Aorta (tissue), 5 donors: Measurements from ENCODE around the gene CDH11. TPM values are rescaled to one million over a fixed set of nuclear protein-coding genes. Genes with fewer than 3 reads are reported as not detected.

Source experiments
- ATAC-seq: fragments of 200-7000 bp; cut with Tn5 transposase; one replicate; pipeline ENCODE4 v1.9.1; 2022; ENCODE audit warnings: moderate library complexity; ENCODE audit not compliant: low FRiP score
- DNase-seq, 2 donors: peaks; one replicate each; pipeline ENCODE4 v3.0.0-alpha.2; 2020
- H3K27ac ChIP-seq, 2 donors: one replicate each; pipeline ENCODE4 v1.5.1; 2013; ENCODE audit warnings: low read length in 2 of 2, mild to moderate bottlenecking in 2 of 2, moderate library complexity in 2 of 2, control low read depth in 1 of 2, inconsistent platforms in 1 of 2, low read depth in 1 of 2
- H3K27me3 ChIP-seq, 2 donors: one replicate each; pipeline ENCODE4 v1.6.1; 2013; ENCODE audit warnings: control low read depth in 1 of 2, low read length in 1 of 2, mild to moderate bottlenecking in 1 of 2, moderate library complexity in 1 of 2; ENCODE audit not compliant: insufficient read depth in 2 of 2, control insufficient read depth in 1 of 2
- H3K36me3 ChIP-seq, 2 donors: one replicate each; pipeline ENCODE4 v1.6.1; 2013; ENCODE audit warnings: control low read depth in 1 of 2, low read length in 1 of 2, mild to moderate bottlenecking in 1 of 2; ENCODE audit not compliant: insufficient read depth in 2 of 2, control insufficient read depth in 1 of 2
- H3K4me1 ChIP-seq, 2 donors: one replicate each; pipeline ENCODE4 v1.6.1; 2013; ENCODE audit warnings: low read length in 2 of 2, control low read depth in 1 of 2, mild to moderate bottlenecking in 1 of 2, moderate library complexity in 1 of 2; ENCODE audit not compliant: insufficient read depth in 2 of 2, control insufficient read depth in 1 of 2
- H3K4me3 ChIP-seq, 2 donors: one replicate each; pipeline ENCODE4 v1.5.1; 2013; ENCODE audit warnings: low read length in 2 of 2, control low read depth in 1 of 2, mild to moderate bottlenecking in 1 of 2
- H3K9me3 ChIP-seq: one replicate; pipeline ENCODE4 v1.6.1; 2013; ENCODE audit warnings: mild to moderate bottlenecking, low read length; ENCODE audit not compliant: control insufficient read depth
- WGBS, 2 donors: extraction: QIAGEN DNeasy Blood & Tissue Kit; methylation state at CpG; one replicate each; pipeline ENCODE4 v1.1.7; 2013; 5-methylcytosine and 5-hydroxymethylcytosine counted together
- intact Hi-C, 2 donors: fragments of 100-400 bp; cut with DNase I; formaldehyde crosslinking; loops; one replicate each; pipeline versions ENCODE4 v1.14.2 to v1.15.0; 2022
- polyA plus RNA-seq, 2 donors: library from polyadenylated mRNA; stranded (reverse); fragments of 200-250 nt; gene quantifications; one replicate each; pipeline ENCODE4 v1.2.3, GENCODE V29; 2013
- total RNA-seq, 2 donors: library from RNA; stranded (reverse); fragmentation: NEBNext Ultra II Directional; extraction: Animal tissue kit (Norgen Biotek cat#: 25700); gene quantifications; one replicate each; pipeline ENCODE4 v1.2.1, GENCODE V29; 2021
- donor health status: healthy with polysubstance abuse.
- donor health status: Bipolar disorder and iron deficiency.
- donor health status: DM: no; HTN: no; CAD: no.
- donor health status: DM: no; HTN: no; CAD: no.
- donor health status: DM: yes; HTN: yes; CAD: no.

CDH11 gene
- total and polyA plus RNA-seq, 4 donors: 11.9 to 182 (median 51.9) TPM

GRCh38 chr16:65021852-65022595, 99.8 kb downstream of the CDH11 start:
- Histone ChIP-seq H3K4me1 (peaks cover 0 to 2% of the 10 kb centered on the region in 2 donors), H3K27ac (no peak overlapping the region), H3K36me3 (no peaks in the 10 kb centered on the region), H3K9me3 (no peaks in the 10 kb centered on the region), H3K27me3 (no peaks in the 10 kb centered on the region), H3K4me3 (no peak overlapping the region)
- DNase-seq: no peak
- intact Hi-C loops: no loop called here
- 62% methylated on average over 2 of the region's 2 CpGs for whole genome bisulfite sequencing, 2 donors
- ATAC-seq: no peak

- H3K27ac ChIP-seq: no peak overlapping the region
- intact Hi-C loops: no loop called here
- no peak for DNase-seq
These were observed 105.1 kb downstream of the CDH11 start for GRCh38 chr16:65016754-65017153.

GRCh38 chr16:65015599-65015998, 106.3 kb downstream of the CDH11 start:
- Histone ChIP-seq H3K9me3 (no peaks in the 10 kb centered on the region), H3K4me3 (no peak overlapping the region), H3K27ac (no peak overlapping the region), H3K4me1 (peaks cover 0 to 5% of the 10 kb centered on the region in 2 donors), H3K27me3 (no peaks in the 10 kb centered on the region), H3K36me3 (no peaks in the 10 kb centered on the region)
- intact Hi-C loops: no loop called here
- DNase-seq (no peak), ATAC-seq (no peak)

More at GRCh38 chr16:65016754-65017153, 105.1 kb downstream of the CDH11 start:
- no peaks in the 10 kb centered on the region for H3K36me3 ChIP-seq
- H3K27me3 ChIP-seq: no peaks in the 10 kb centered on the region
- H3K9me3 ChIP-seq: no peaks in the 10 kb centered on the region
- ATAC-seq: no peak
- H3K4me3 ChIP-seq: no peak overlapping the region
- peaks cover 0 to 5% of the 10 kb centered on the region in 2 donors for H3K4me1 ChIP-seq

GRCh38 chr16:65012357-65012756, 109.5 kb downstream of the CDH11 start:
- H3K27ac ChIP-seq: no peak overlapping the region
- WGBS, 2 donors: 23 to 33% methylated on average over 1 of the region's 1 CpG
- no peaks in the 10 kb centered on the region for H3K9me3 ChIP-seq
- ATAC-seq (no peak), DNase-seq (no peak)
- peaks cover 0 to 5% of the 10 kb centered on the region in 2 donors for H3K4me1 ChIP-seq
- no peaks in the 10 kb centered on the region for H3K36me3 ChIP-seq
- intact Hi-C loops: no loop called here
- H3K4me3 ChIP-seq: no peak overlapping the region
- no peaks in the 10 kb centered on the region for H3K27me3 ChIP-seq

GRCh38 chr16:65010125-65010524, 111.7 kb downstream of the CDH11 start:
- 22 to 34% methylated on average over 2 of the region's 2 CpGs for WGBS, 2 donors
- DNase-seq: no peak
- Histone ChIP-seq H3K27me3 (no peaks in the 10 kb centered on the region), H3K36me3 (no peaks in the 10 kb centered on the region), H3K9me3 (no peaks in the 10 kb centered on the region), H3K4me1 (peaks cover 0 to 5% of the 10 kb centered on the region in 2 donors), H3K4me3 (no peak overlapping the region), H3K27ac (no peak overlapping the region)
- intact Hi-C loops: no loop called here
- ATAC-seq: no peak

GRCh38 chr16:65005696-65006095, 116.2 kb downstream of the CDH11 start:
- WGBS, 2 donors: 88 to 96% methylated on average over 1 of the region's 1 CpG
- Histone ChIP-seq H3K9me3 (no peaks in the 10 kb centered on the region), H3K4me3 (no peak overlapping the region), H3K27ac (no peak overlapping the region), H3K4me1 (no peaks in the 10 kb centered on the region), H3K27me3 (no peaks in the 10 kb centered on the region), H3K36me3 (peaks cover 2% of the 10 kb centered on the region in 2 donors)
- intact Hi-C loops: no loop called here
- DNase-seq (no peak), ATAC-seq (no peak)

GRCh38 chr16:65004570-65004969, 117.3 kb downstream of the CDH11 start:
- ATAC-seq (no peak), DNase-seq (no peak)
- intact Hi-C loops: no loop called here
- no peaks in the 10 kb centered on the region for H3K9me3 ChIP-seq
- peaks cover 2% of the 10 kb centered on the region in 2 donors for H3K36me3 ChIP-seq
- H3K27ac ChIP-seq: no peak overlapping the region
- no peaks in the 10 kb centered on the region for H3K4me1 ChIP-seq
- 95 to 96% methylated on average over 16 of the region's 16 CpGs for WGBS, 2 donors
- no peak overlapping the region for H3K4me3 ChIP-seq
- no peaks in the 10 kb centered on the region for H3K27me3 ChIP-seq

- Histone ChIP-seq H3K27me3 (no peaks in the 10 kb centered on the region), H3K27ac (no peak overlapping the region), H3K9me3 (no peaks in the 10 kb centered on the region), H3K4me3 (no peak overlapping the region), H3K36me3 (peaks cover 2% of the 10 kb centered on the region in 2 donors), H3K4me1 (no peaks in the 10 kb centered on the region)
- DNase-seq: no peak
- intact Hi-C loops: no loop called here
- no peak for ATAC-seq
These were observed 118.2 kb downstream of the CDH11 start for GRCh38 chr16:65003621-65004020.

- WGBS, 2 donors: 43 to 47% methylated on average over 1 of the region's 1 CpG
- intact Hi-C loops: no loop called here
- no peaks in the 10 kb centered on the region for H3K27me3 ChIP-seq
- ATAC-seq (no peak), DNase-seq (no peak)
- no peaks in the 10 kb centered on the region for H3K4me1 ChIP-seq
- no peak overlapping the region for H3K27ac ChIP-seq
- H3K36me3 ChIP-seq: peaks cover 2% of the 10 kb centered on the region in 2 donors
- H3K9me3 ChIP-seq: no peaks in the 10 kb centered on the region
- H3K4me3 ChIP-seq: no peak overlapping the region
These were observed 119.6 kb downstream of the CDH11 start for GRCh38 chr16:65002265-65002664.
